ENCODE measurements around the gene MERTK. TPM values are rescaled to one million over a fixed set of nuclear protein-coding genes. Genes with fewer than 3 reads are reported as not detected.
A peak's percentile ranks its signal among the peaks of the same experiment; 100 is the strongest.
"Not testable (repeated sequence)": the region's sequence is repeated elsewhere in the genome, so short reads cannot be mapped to it uniquely, and the experiment has no call there.

Gene MERTK
- total RNA-seq, 6 experiments from 2014 or later: 10.6 to 18.3 (median 13.1) TPM

DNA sequence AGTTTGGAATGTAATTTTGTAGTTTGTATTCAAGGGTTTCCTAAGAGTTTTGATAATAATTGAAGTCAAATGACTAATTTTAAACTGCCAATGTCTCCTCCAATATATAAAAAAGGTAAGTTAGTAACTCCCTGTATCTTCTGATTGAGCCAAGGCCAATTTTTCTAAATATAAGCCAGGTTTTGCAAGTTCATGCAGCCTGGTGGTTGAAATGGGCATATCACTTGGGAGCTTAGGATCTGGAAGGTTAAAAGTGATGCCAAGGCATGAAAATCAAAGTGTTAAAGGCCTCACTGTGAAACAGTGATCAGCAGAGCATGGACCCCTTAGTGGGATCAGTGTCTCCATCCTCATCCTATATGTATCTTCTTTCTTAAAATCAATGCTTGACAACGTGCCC is 60.5 kb downstream of the MERTK start:
- 57% methylated on average over 1 of the region's 1 CpG for WGBS (ENCODE audit: insufficient coverage, low coverage, low lambda C conversion rate, missing lambda C conversion rate)
- Histone ChIP-seq H3K27ac (peak overlapping the region in 1 of 3 donors; percentile 38), H3K9me3 (no peaks in the 10 kb centered on the region), H3K4me1 (peaks cover 0 to 4% (median 0%) of the 10 kb centered on the region in 4 donors), H3K27me3 (no peaks in the 10 kb centered on the region), H3K4me3 (no peak overlapping the region), H3K36me3 (peaks cover 0 to 3% (median 0%) of the 10 kb centered on the region in 4 donors)
- TF ChIP-seq, protein P1, sequence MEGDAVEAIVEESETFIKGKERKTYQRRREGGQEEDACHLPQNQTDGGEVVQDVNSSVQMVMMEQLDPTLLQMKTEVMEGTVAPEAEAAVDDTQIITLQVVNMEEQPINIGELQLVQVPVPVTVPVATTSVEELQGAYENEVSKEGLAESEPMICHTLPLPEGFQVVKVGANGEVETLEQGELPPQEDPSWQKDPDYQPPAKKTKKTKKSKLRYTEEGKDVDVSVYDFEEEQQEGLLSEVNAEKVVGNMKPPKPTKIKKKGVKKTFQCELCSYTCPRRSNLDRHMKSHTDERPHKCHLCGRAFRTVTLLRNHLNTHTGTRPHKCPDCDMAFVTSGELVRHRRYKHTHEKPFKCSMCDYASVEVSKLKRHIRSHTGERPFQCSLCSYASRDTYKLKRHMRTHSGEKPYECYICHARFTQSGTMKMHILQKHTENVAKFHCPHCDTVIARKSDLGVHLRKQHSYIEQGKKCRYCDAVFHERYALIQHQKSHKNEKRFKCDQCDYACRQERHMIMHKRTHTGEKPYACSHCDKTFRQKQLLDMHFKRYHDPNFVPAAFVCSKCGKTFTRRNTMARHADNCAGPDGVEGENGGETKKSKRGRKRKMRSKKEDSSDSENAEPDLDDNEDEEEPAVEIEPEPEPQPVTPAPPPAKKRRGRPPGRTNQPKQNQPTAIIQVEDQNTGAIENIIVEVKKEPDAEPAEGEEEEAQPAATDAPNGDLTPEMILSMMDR (IDR thresholded peaks at IDR 0.05): no peak
- TF ChIP-seq POLR2A (IDR thresholded peaks at IDR 0.05): no peak
- no peak for DNase-seq
- intact Hi-C loops (cut with DNase I): no loop called here
- ATAC-seq: no peak

DNA sequence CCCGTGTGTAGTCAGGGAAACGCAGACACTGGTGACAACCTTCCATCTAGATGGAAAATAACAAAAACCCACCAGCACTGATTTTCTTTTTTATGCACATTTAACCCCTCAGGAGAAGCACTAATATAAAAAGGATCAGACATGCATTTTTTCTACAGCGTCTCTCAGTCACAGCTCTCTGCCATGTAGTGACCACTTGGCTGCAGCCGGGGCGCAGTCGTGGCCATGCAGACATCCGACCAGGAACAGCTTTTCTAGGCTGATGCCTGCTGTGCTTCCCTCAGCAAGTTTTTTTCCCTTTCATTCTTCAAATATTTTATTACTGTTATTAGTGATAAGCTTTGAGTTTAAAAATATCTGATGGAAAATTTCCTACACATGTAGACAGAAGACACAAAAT is 63.3 kb downstream of the MERTK start:
- H3K27ac ChIP-seq: no peak overlapping the region
- no peak overlapping the region for H3K4me3 ChIP-seq
- no peaks in the 10 kb centered on the region for H3K27me3 ChIP-seq
- DNase-seq (no peak), ATAC-seq (no peak)
- WGBS (ENCODE audit: insufficient coverage, low coverage, low lambda C conversion rate, missing lambda C conversion rate): 86% methylated on average over 7 of the region's 7 CpGs
- peaks cover 0 to 11% (median 6%) of the 10 kb centered on the region in 4 donors for H3K36me3 ChIP-seq
- no peak for TF ChIP-seq POLR2A (IDR thresholded peaks at IDR 0.05)
- TF ChIP-seq, protein P1 (IDR thresholded peaks at IDR 0.05): no peak
- intact Hi-C loops (cut with DNase I): no loop called here
- no peaks in the 10 kb centered on the region for H3K9me3 ChIP-seq
- H3K4me1 ChIP-seq: peaks cover 0 to 4% (median 0%) of the 10 kb centered on the region in 4 donors

DNA sequence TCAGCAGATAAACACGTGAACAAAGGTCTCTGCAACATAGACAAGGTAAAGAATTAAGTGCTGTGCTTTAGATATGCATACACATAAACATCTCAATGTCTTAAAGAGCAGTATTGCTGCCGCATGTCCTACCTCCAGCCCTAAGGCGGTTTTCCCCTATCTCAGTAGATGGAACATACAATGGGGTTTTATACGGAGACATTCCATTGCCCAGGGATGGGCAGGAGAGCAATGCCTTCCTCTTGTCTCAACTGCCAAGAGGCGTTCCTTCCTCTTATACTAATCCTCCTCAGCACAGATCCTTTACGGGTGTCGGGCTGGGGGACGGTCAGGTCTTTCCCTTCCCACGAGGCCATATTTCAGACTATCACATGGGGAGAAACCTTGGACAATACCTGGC is 64.7 kb downstream of the MERTK start:
- H3K4me1 ChIP-seq; DNase-seq; H3K9me3 ChIP-seq; H3K4me3 ChIP-seq; intact Hi-C loops (cut with DNase I); H3K27me3 ChIP-seq; H3K27ac ChIP-seq; ATAC-seq: not testable (repeated sequence)
- WGBS (ENCODE audit: insufficient coverage, low coverage, low lambda C conversion rate, missing lambda C conversion rate): 88% methylated on average over 3 of the region's 9 CpGs
- peaks cover 0 to 11% (median 6%) of the 10 kb centered on the region in 4 donors for H3K36me3 ChIP-seq

DNA sequence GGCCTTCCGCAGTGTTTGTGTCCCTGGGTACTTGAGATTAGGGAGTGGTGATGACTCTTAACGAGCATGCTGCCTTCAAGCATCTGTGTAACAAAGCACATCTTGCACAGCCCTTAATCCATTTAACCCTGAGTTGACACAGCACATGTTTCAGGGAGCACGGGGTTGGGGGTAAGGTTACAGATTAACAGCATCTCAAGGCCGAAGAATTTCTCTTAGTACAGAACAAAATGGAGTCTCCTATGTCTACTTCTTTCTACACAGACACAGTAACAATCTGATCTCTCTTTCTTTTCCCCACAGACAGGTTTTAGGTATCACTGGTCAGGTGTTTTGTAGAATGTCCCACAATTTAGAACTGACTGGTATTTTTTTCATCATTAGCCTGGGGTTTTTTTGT is 65.1 kb downstream of the MERTK start:
- H3K4me3 ChIP-seq; ATAC-seq; H3K27me3 ChIP-seq; H3K27ac ChIP-seq; intact Hi-C loops (cut with DNase I); H3K4me1 ChIP-seq; H3K9me3 ChIP-seq; DNase-seq: not testable (repeated sequence)
- WGBS (ENCODE audit: insufficient coverage, low coverage, low lambda C conversion rate, missing lambda C conversion rate): 42% methylated on average over 2 of the region's 4 CpGs
- peaks cover 0 to 15% (median 7%) of the 10 kb centered on the region in 4 donors for H3K36me3 ChIP-seq

DNA sequence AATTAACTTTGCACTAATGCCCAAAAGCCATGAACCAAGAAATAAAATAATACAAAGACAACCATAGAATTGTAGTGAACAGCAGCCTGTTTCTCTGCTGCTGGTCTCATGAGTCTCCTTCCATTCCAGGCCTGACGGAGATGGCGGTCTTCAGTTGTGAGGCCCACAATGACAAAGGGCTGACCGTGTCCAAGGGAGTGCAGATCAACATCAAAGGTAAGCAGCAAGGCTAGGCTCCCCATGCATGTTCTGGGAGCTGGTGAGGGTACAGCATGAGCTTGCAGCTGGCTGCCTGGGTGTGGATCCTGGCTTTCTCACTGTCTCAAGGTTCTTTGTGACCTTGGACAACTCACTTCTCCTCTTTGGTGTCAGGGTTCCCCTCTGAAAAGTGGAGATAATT is 66.7 kb downstream of the MERTK start:
- Histone ChIP-seq H3K36me3 (peaks cover 0 to 23% (median 8%) of the 10 kb centered on the region in 4 donors), H3K4me3 (no peak overlapping the region), H3K9me3 (no peaks in the 10 kb centered on the region), H3K4me1 (no peaks in the 10 kb centered on the region), H3K27me3 (no peaks in the 10 kb centered on the region), H3K27ac (no peak overlapping the region)
- intact Hi-C loops (cut with DNase I): no loop called here
- DNase-seq (no peak), ATAC-seq (no peak)
- TF ChIP-seq, protein P1 (IDR thresholded peaks at IDR 0.05): no peak
- TF ChIP-seq POLR2A (IDR thresholded peaks at IDR 0.05): no peak
- 100% methylated on average over 3 of the region's 3 CpGs for WGBS (ENCODE audit: insufficient coverage, low coverage, low lambda C conversion rate, missing lambda C conversion rate)

DNA sequence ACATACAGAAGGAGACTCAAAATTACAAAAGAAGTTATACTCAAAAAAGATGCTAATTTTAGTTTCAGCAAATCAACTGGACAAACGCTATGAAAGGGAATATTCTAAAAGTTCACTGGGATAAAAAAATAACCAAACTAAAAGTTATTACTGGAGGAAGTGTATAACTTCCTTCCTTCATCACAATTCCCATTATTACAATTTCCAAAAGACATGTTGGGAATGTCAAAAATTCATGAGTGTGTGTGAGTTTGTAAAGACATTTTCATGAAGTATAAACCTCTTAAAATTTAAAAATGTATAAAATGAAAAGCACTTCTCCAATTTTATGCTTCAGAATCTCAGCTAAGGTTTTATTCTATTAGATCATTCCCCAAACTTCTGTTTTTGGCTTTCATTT is 67.8 kb downstream of the MERTK start:
- intact Hi-C loops (cut with DNase I): no loop called here
- Histone ChIP-seq H3K27me3 (no peaks in the 10 kb centered on the region), H3K4me1 (no peaks in the 10 kb centered on the region), H3K4me3 (no peak overlapping the region), H3K36me3 (peaks cover 0 to 26% (median 8%) of the 10 kb centered on the region in 4 donors), H3K9me3 (no peaks in the 10 kb centered on the region), H3K27ac (no peak overlapping the region)
- ATAC-seq: no peak
- no peak for DNase-seq
- 50% methylated on average over 1 of the region's 1 CpG for WGBS (ENCODE audit: insufficient coverage, low coverage, low lambda C conversion rate, missing lambda C conversion rate)
- no peak for TF ChIP-seq POLR2A (IDR thresholded peaks at IDR 0.05)
- TF ChIP-seq, protein P1 (IDR thresholded peaks at IDR 0.05): no peak

Data from right lobe of liver (tissue), 6 donors.